Fibroblast of mammary gland (primary cell): ENCODE measurements around the gene SPIRE1.

Experiments used
- DNase-seq: peaks from one replicate; pipeline ENCODE4 v3.0.0-alpha.2; 2010; ENCODE audit warnings: low read depth
- H3K4me3 ChIP-seq: 2 replicates; pipeline ENCODE4 v1.5.1; 2011; ENCODE audit warnings: low read depth, mild to moderate bottlenecking, low read length, moderate library complexity; ENCODE audit not compliant: control insufficient read depth
- TF ChIP-seq, protein P1 (sequence below): conservative IDR thresholded peaks from 2 replicates; pipeline ENCODE4 v1.5.1; 2011; ENCODE audit warnings: low read depth, low read length, inconsistent platforms; ENCODE audit not compliant: control insufficient read depth, insufficient read depth

The SPIRE1 gene

DNA sequence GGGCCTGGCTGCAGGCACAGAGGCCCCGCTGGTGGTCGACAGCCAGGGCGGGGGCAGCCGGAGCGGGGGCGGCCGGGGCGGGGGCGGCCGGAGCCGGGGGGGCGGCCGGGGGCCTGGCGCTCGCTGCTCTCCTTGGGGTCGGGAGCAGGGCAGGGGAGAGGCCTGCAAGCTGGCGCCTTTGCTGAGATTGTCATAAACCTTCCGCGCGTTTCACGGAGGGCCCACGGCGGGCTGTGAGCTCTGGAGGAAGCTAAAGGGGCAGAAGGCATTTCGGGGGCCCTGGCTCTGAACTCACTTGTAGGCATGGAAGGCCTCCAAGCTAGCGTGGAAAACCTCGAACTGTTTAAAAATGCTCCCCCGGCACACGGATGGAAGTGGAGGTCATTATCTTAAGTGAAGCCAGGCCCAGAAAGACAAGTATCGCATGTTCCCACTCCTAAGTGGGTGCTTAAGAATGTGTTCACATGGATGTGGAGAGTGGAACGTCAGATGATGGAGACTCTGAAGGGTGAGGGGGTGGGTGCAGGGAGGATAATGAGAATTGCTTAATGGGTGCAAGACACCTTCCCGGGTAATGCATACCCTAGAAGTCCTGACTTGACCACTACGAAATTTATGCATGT, 249.5 kb downstream of the SPIRE1 start:
- DNase-seq: peak; percentile 25
- H3K4me3 ChIP-seq: peak overlapping the region; percentile 68

DNA sequence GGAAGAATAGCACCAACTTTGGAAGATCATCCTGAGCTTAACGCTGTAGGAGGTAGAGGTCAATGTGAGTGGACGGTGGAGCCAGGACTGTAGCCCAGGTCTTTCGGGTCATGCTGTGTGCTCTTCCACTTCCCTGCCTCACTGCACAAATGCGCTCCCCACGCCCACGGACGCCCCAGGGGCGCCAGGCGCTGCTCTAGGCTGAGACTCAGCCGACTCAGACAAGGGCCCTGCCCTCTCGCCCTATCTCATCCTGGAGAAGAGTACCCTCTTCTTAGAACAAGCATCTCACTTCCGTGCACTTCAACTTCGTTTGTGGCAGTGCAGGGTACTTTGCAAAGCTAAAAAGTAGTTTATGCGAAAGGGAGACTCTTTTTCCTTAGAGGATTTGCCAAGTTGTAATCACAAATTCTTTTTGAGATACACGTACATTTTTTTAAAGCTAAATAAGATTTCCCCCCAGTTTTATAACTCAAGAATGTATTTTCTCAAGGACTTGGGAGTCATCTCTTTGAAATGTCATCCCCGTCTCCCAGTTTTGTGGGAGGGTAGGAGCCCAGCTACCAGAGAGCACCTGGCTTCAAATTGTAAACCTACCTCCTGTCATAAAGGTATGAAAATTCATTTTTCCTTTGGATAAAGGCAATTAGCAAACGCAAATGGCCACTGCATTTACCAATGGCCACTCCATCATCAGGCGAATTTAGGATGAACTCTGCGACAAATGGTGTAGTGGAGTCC, 251.4 kb downstream of the SPIRE1 start:
- H3K4me3 ChIP-seq: no peak overlapping the region
- DNase-seq: no peak

More for the DNA sequence above, 249.5 kb downstream of the SPIRE1 start:
- TF ChIP-seq, protein P1, sequence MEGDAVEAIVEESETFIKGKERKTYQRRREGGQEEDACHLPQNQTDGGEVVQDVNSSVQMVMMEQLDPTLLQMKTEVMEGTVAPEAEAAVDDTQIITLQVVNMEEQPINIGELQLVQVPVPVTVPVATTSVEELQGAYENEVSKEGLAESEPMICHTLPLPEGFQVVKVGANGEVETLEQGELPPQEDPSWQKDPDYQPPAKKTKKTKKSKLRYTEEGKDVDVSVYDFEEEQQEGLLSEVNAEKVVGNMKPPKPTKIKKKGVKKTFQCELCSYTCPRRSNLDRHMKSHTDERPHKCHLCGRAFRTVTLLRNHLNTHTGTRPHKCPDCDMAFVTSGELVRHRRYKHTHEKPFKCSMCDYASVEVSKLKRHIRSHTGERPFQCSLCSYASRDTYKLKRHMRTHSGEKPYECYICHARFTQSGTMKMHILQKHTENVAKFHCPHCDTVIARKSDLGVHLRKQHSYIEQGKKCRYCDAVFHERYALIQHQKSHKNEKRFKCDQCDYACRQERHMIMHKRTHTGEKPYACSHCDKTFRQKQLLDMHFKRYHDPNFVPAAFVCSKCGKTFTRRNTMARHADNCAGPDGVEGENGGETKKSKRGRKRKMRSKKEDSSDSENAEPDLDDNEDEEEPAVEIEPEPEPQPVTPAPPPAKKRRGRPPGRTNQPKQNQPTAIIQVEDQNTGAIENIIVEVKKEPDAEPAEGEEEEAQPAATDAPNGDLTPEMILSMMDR: no peak

DNA sequence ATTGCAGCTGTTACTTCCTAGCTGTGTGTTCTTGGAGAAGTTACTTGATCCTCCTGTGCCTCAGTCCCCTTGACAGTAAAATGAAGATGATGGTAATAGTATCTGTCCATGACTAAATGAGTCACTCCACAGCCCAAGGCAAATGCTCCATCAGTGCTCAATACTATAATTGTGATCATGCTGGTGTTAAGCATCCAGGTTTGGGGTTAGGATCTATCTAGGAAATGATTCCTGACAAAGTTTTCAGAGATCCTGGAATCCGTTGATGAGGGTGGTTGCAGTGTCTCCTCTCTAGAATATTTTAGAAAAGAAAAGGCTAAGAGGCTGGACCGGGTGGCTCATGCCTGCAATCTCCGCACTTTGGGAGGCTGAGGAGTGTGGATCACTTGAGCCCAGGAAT, 252.8 kb downstream of the SPIRE1 start:
- DNase-seq: no peak
- TF ChIP-seq, protein P1: no peak
- no peak overlapping the region for H3K4me3 ChIP-seq

More for the DNA sequence above, 251.4 kb downstream of the SPIRE1 start:
- TF ChIP-seq, protein P1: no peak

DNA sequence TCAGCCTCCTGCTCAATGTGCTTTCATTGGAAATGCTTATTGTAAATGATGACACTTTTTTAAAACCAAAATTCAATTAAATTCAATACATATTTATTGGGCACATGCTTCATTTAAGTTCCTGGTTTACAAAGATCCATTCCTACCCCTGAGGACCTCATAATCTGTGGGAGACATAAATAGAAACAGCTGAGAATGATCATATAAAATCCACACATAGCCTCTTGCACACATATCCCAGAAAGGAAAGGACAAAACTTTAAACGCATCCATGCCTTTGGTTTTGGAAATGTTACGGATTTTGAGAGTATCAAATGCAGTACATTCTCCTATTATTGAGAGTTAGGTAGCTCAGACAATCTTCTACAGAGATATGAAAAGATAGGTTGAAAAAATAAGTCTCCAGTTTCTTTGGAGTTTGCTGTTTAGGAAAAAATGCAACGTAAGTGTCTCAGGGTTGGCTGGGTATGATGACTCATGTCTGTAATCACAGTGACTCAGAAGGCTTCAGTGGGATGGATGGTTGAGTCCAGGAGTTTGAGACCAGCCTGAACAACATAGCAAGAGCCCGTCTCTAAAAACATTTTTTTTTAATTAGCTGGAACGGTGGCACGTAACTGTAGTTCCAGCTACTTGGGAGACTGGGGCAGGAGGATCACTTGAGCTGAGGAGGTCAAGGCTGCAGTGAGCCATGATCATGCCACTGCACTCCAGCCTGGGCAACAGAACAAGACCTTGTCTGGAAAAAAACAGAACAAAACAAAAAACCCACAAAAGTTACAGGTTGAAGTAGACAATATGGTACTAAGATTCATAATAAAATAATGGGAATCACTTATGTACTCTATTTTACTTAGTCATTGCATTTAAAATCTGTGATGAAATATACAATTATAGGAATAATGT, 254.1 kb downstream of the SPIRE1 start:
- DNase-seq: peak; percentile 93
- TF ChIP-seq, protein P1: no peak
- H3K4me3 ChIP-seq: no peak overlapping the region

DNA sequence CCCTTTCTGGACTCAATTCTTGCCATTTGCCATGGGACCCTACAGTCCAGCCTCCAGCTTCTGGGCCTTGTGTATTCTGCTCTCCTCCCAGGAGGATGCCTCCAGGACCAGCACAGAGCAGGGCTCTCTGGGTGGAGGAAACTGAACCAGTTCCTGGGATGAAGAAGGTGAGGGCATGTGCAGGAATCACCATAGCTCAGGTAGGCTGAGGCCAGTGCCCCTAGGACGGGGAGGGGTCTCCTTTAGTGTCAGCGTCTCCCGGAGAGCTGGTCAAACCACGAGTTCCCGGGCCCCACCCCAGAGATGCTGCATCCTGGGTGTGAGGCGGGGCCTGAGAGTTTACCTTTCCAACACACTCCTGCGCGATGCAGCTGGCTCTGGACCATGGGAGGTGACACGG, 256.0 kb downstream of the SPIRE1 start:
- H3K4me3 ChIP-seq: no peak overlapping the region
- TF ChIP-seq, protein P1: no peak
- DNase-seq: no peak

DNA sequence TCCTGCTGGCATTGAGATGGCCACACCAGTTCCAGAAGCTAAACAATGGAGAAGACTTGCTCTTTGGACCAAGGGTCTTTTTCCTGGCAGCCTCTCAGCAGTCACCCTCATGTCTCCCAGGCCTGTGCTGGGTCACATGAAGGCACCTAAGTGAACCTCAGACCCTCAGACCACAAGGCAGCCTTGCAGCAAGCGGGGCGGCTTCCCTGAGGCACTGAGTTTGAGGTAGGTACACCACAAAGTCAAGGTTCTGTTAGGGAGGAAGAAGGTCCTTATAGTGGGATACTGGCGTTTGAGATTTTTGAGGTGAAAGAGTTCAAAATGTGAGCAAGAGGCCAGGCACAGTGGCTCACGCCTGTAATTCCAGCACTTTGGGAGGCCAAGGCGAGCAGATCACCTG, 258.7 kb downstream of the SPIRE1 start:
- no peak for DNase-seq
- TF ChIP-seq, protein P1: no peak
- no peak overlapping the region for H3K4me3 ChIP-seq
